H1 (cell line): ENCODE results near the gene EPB42. TPM values are rescaled to one million over a fixed set of nuclear protein-coding genes. Genes with fewer than 3 reads are reported as not detected.

Source experiments
- polyA plus RNA-seq, 7 experiments: library from polyadenylated mRNA; depleted of rRNA in 3 of 7; stranded (reverse) in 5 of 7; unstranded in 2 of 7; fragments of >200 nt in 5 of 7; fragments of 200-250 nt in 2 of 7; gene quantifications; 1 replicate in 5 of 7; 2 replicates in 1 of 7; 4 replicates in 1 of 7; pipeline versions ENCODE4 v1.2.1 to v1.2.3, GENCODE V29; 2011 to 2013; ENCODE audit warnings: missing spikeins in 2 of 7, mixed read lengths in 2 of 7
- small RNA-seq: library from polyadenylated mRNA; stranded (forward); fragments of <200 nt; extraction: miRNeasy Mini kit (QIAGEN cat#:217004); gene quantifications from one replicate; pipeline ENCODE3, GENCODE V24; 2013; ENCODE audit not compliant: insufficient read depth
- total RNA-seq: library from RNA; stranded (reverse); fragmentation: NEBNext Ultra II Directional; extraction: Animal tissue kit (Norgen Biotek cat#: 25700); gene quantifications from 2 replicates; pipeline ENCODE4 v1.2.1, GENCODE V29; 2021

Gene EPB42
- total and polyA plus RNA-seq, 2 of the 8 experiments (the other 6 are each of a cell fraction or from before 2014, with no cell fraction given) = not detected

Small RNA genes within 50 kb of the gene (small RNA-seq; reads per million reads assigned to genes)
- gene RF00019 = not detected

Other genes with a start within 250 kb of the EPB42 start
- gene UBR1, start 115.0 kb downstream of the EPB42 start, total RNA-seq = 18.7 and 20.2 TPM in 2 replicates
- gene UBR1, start 115.0 kb downstream of the EPB42 start, polyA plus RNA-seq (2011; rRNA removed) = 2.5 and 3.7 TPM in 2 replicates
- gene TMEM62, start 87.4 kb downstream of the EPB42 start, total RNA-seq = 3.5 and 4.0 TPM in 2 replicates
- 2.0 TPM in 2 replicates for gene TMEM62, start 87.4 kb downstream of the EPB42 start, polyA plus RNA-seq (2011; rRNA removed)
- gene CCNDBP1, start 35.6 kb downstream of the EPB42 start, total RNA-seq = 23.4 TPM in 2 replicates
- gene CCNDBP1, start 35.6 kb downstream of the EPB42 start, polyA plus RNA-seq (2011; rRNA removed) = 29.0 and 41.7 TPM in 2 replicates
- not detected in 2 replicates for gene TGM5, start 45.9 kb upstream of the EPB42 start, total RNA-seq
- gene TGM5, start 45.9 kb upstream of the EPB42 start, polyA plus RNA-seq (2011; rRNA removed) = not detected in 2 replicates
- not detected in 2 replicates for gene TGM7, start 81.2 kb upstream of the EPB42 start, total RNA-seq
- 0.05 TPM in 1 of 2 replicates, not detected in the other for gene TGM7, start 81.2 kb upstream of the EPB42 start, polyA plus RNA-seq (2011; rRNA removed)
- 9.3 and 11.2 TPM in 2 replicates for gene LCMT2, start 109.6 kb upstream of the EPB42 start, total RNA-seq
- 7.1 and 11.9 TPM in 2 replicates for gene LCMT2, start 109.6 kb upstream of the EPB42 start, polyA plus RNA-seq (2011; rRNA removed)
- 38.6 and 41.3 TPM in 2 replicates for gene ZSCAN29, start 150.0 kb upstream of the EPB42 start, total RNA-seq
- 6.4 and 9.5 TPM in 2 replicates for gene ZSCAN29, start 150.0 kb upstream of the EPB42 start, polyA plus RNA-seq (2011; rRNA removed)
- gene TUBGCP4, start 150.1 kb upstream of the EPB42 start, total RNA-seq = 23.1 and 23.4 TPM in 2 replicates
- 7.2 and 7.3 TPM in 2 replicates for gene TUBGCP4, start 150.1 kb upstream of the EPB42 start, polyA plus RNA-seq (2011; rRNA removed)